DMS153 treated with DMSO at 0.1 percent for 48 hours (cell line): ENCODE measurements around the gene PAEP.
"Not testable (repeated sequence)": the region's sequence is repeated elsewhere in the genome, so short reads cannot be mapped to it uniquely, and the experiment has no call there.

ENCODE experiments used
- DNase-seq: peaks from one replicate; lab custom pipeline; 2025; ENCODE audit not compliant: unreplicated experiment; lab: John Stamatoyannopoulos, UW

Gene PAEP

GRCh38 chr9:135549478-135550343, 11.8 kb upstream of the PAEP start:
- DNase-seq = not testable (repeated sequence)

DNA sequence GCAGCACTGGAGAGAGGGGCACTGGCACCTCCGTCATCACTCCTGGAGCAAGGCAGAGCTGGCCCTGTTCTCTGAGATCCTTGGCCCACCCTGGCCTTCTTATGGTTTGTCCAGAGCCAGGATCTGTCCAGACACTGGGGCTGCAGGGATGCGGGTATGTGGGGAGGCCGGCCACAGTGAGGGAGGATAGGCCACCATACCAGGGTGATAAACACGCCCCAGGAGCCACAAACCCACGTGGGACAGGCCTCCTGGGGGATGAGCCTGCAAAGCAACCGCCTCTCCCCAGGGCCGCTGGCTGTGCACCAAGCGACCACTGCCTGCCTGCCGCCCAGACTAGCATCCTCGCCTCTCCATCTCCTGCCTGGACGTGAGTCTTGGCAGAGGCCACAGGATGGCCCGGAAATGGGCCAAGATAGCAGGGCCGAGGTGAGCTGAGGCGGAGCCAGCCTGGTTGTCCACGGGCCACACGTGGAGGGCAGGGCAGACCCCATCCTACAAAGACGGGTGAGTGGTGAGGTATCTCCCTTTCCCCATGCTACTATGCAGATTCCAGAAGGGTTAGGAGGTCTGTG, 11.1 kb upstream of the PAEP start:
- no peak for DNase-seq

GRCh38 chr9:135551031-135551430, 10.5 kb upstream of the PAEP start:
- no peak for DNase-seq

- no peak for DNase-seq
Measured at GRCh38 chr9:135551456-135551855, 10.1 kb upstream of the PAEP start.

GRCh38 chr9:135552021-135552697, 9.4 kb upstream of the PAEP start:
- no peak for DNase-seq

DNA sequence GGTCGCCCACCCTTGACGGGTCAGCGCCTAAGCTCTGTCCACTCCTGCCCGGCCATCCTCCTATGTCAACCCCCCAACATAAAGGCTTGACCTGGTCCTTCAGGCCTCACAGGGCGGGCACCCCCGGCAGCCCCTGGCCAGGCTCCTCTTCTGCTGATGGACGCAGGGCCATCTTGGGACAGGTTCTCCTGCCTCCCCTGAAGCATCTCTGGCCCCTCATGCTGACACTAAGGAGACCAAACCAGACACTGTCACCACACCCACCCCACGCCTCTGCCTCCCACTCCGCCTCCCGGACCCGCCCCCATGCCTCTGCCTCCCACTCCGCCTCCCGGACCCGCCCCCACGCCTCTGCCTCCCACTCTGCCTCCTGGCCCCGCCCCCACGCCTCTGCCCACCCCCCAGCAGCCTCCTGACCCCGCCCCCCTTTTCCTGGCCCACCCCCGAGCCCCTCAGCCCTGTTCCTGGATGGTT, 8.8 kb upstream of the PAEP start:
- DNase-seq = no peak

DNA sequence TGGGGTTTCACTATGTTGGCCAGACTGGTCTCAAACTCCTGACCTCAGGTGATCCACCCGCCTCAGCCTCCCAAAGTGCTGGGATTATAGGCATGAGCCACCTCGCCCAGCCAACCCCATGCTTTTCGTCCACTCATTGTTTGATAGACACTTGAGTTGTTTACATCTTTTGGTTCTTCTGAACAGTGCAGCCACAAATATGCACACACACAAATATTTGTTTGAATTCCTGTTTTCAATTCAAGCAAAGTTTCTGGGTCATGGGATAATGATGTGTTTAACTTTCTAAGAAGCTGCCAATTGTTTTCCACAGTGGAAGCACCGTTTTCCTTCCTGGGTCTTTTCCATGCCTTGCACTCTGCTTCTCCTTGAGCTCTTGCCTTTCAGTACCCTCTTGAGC, 6.8 kb upstream of the PAEP start:
- no peak for DNase-seq

DNA sequence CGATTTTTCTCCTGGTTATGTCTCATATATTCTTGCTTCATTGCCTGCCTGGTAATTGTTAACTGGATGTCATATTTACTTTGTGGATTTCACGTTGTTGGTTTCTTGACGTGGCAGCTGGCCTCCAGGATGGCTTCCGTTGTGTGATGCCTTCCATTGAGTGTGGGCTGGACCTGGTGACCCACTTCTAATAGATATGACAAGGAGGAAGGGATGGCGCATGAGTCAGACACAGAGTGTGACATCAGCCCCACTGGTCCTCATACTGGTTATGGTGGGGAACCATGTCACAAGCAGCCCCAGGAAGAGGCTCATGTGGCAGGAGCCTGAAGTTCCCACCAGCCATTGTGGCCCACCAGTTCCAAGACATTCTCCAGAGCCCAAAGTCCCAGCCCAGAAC, 6.4 kb upstream of the PAEP start:
- no peak for DNase-seq

- DNase-seq = no peak
Measured at GRCh38 chr9:135555910-135556309, 5.6 kb upstream of the PAEP start.

DNA sequence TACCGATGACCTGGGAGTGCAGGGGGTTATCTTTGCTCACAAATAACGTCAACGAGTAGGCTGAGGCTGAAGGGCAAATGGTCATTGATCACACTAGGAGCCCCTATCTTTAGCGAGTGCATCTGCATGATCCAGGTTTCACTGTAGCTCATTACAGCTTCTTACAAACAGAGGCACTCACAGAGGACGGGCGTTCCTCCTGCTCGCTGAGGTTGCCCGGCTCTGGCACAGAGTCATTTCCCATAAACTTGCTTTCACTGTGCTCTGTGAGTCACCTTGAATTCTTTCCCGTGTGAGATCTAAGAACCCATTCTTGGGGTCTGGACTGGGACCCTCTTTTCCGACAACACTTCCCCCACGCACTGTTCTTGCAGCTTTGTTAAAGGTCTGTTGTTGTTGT, 1.9 kb upstream of the PAEP start:
- no peak for DNase-seq

GRCh38 chr9:135562235-135562745, 734 bp downstream of the PAEP start:
- DNase-seq = no peak

- DNase-seq = no peak
Measured at GRCh38 chr9:135563039-135563476, 1.5 kb downstream of the PAEP start.

GRCh38 chr9:135563858-135564257, 2.3 kb downstream of the PAEP start:
- no peak for DNase-seq

- no peak for DNase-seq
Measured at GRCh38 chr9:135565141-135565628, 3.6 kb downstream of the PAEP start.

GRCh38 chr9:135565636-135566035, 4.1 kb downstream of the PAEP start:
- DNase-seq = no peak

DNA sequence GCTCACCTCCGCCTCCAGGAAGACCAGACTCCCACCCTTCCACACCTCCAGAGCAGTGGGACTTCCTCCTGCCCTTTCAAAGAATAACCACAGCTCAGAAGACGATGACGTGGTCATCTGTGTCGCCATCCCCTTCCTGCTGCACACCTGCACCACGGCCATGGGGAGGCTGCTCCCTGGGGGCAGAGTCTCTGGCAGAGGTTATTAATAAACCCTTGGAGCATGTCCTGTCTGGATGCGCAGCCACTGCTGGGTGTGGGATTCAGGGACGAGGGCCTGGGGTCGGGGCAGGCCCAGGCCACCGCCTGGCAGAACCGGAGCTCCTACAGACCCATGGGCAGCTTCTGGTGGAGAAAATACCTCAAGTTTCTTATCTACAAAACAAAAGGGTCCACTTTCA, 5.0 kb downstream of the PAEP start:
- DNase-seq = no peak

- DNase-seq = no peak
Measured at GRCh38 chr9:135567311-135567710, 5.8 kb downstream of the PAEP start.

- DNase-seq = no peak
Measured at GRCh38 chr9:135568026-135568425, 6.5 kb downstream of the PAEP start.

DNA sequence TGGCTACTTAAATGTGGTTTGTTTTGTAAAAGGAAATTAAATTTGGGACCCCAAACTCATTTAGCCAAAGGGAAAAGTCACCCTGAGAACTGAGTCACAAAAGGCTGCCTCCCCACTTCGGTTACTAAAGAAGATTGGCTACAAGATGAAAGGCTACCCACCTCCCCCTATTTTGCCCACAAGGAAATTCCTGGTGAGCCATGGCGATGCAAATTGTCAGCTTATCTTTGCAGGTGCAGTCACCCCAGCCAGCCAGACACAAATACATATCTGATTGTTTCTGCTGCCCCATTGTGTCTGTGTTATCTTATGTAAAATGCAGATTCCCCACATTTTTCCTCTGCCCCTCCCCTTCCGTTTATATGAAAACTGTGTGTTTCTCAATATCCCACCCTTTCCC, 8.9 kb downstream of the PAEP start:
- DNase-seq = no peak

DNA sequence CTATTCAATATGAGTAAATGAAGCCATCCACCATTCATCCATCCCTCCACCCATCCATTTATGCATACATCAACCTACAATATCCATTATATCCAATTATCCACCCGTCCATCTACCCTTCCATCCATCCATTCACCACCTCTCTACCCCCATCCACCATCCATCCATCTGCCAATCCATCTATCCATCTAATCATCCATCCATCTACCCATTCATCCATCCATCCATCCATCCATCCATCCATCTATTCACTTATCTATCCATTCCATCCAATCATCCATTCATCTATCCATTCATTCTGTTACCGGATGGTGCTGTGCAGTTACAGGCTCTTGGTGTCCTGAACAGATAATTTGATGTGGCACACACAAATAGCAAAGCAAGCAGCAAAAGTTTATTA, 10.7 kb downstream of the PAEP start:
- DNase-seq = no peak

DNA sequence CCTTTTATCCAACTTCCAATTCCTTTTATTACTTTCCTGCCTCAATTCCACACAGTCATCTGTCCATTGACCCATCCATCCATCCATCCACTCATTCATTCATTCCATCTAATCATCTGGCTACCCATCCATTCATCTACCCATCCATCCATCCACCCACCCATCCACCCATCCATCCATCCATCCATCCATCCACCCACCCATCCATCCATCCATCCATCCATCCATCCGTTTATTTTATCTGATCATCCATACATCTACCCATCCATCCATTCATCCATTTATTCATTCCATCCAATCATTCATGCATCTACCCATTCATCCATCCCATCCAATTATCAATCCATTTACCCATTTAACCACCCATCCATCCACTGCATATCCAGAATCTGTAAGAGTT, 11.6 kb downstream of the PAEP start:
- DNase-seq = no peak

DNA sequence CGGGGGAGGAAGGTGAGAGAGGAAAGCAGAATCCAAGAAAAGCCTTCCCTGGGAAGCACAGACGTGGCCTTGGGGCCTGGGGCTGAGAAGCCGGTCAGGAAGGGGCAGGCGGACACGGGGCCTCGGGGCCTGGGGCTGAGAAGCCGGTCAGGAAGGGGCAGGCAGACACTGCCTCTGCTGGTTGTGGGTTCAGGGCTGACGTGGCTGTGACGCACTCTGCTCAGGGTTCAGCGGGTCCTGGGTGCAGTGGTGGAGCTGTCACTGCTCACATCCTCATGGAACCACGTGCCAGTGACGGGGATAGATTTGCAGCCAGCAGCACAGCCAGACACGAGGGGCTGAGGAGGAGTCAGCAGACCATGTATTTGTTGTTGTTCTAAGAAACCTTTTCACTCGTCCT, 12.8 kb downstream of the PAEP start:
- DNase-seq = no peak
